Right lobe of liver (tissue), 6 donors: Measurements from ENCODE around the gene INAFM1. TPM values are rescaled to one million over a fixed set of nuclear protein-coding genes. Genes with fewer than 3 reads are reported as not detected.
"Not testable (repeated sequence)": the region's sequence is repeated elsewhere in the genome, so short reads cannot be mapped to it uniquely, and the experiment has no call there.

ENCODE experiments used
- ATAC-seq, 4 donors: fragments of 200-7000 bp; cut with Tn5 transposase; one replicate each; pipeline ENCODE4 v1.9.1; 2020; ENCODE audit warnings: mild to moderate bottlenecking in 4 of 4, moderate library complexity in 4 of 4
- DNase-seq, 3 donors: peaks; one replicate each; pipeline ENCODE4 v3.0.0-alpha.2; 2020
- H3K27ac ChIP-seq, 3 donors: fragments of 200-600 bp; one replicate each; pipeline ENCODE4 v1.8.0; 2022
- H3K27me3 ChIP-seq, 2 donors: fragments of 200-600 bp; one replicate each; pipeline ENCODE4 v1.8.0; 2022
- H3K36me3 ChIP-seq, 4 donors: fragments of 200-600 bp; sonication (generic) in 1 of 4; one replicate each; pipeline versions ENCODE4 v1.5.1 to v1.8.0; 2017 to 2022; ENCODE audit warnings: control low read depth in 1 of 4
- H3K4me1 ChIP-seq, 4 donors: fragments of 200-600 bp; sonication (generic) in 1 of 4; one replicate each; pipeline versions ENCODE4 v1.5.1 to v1.8.0; 2017 to 2022; ENCODE audit warnings: control low read depth in 1 of 4
- H3K4me3 ChIP-seq, 3 donors: fragments of 200-600 bp; one replicate each; pipeline ENCODE4 v1.8.0; 2022
- H3K9me3 ChIP-seq, 4 donors: fragments of 200-600 bp; sonication (generic) in 1 of 4; one replicate each; pipeline versions ENCODE4 v1.5.1 to v1.8.0; 2017 to 2022; ENCODE audit warnings: control low read depth in 1 of 4
- CTCF ChIP-seq, 4 donors: fragments of 200-600 bp in 3 of 4; fragments of 450-650 bp in 1 of 4; IDR thresholded peaks; one replicate each; pipeline versions ENCODE4 v1.5.1 to v1.8.0; 2016 to 2022; ENCODE audit warnings: antibody characterized with exemption in 4 of 4, mild to moderate bottlenecking in 2 of 4
- POLR2A ChIP-seq: fragments of 450-650 bp; IDR thresholded peaks from one replicate; pipeline ENCODE4 v1.6.1; 2017; ENCODE audit warnings: antibody characterized with exemption, mild to moderate bottlenecking
- WGBS: methylation state at CpG from one replicate; pipeline ENCODE4 v1.1.6; 2018; ENCODE audit warnings: low coverage, low lambda C conversion rate; ENCODE audit not compliant: insufficient coverage; ENCODE audit errors: missing lambda C conversion rate; 5-methylcytosine and 5-hydroxymethylcytosine counted together
- intact Hi-C, 2 donors: fragments of 100-400 bp; cut with DNase I; formaldehyde crosslinking; loops; one replicate each; pipeline versions ENCODE4 v1.11.2 to v1.14.1; 2022
- total RNA-seq, 6 experiments: library from RNA; depleted of rRNA in 2 of 6; stranded (reverse); fragments of >200 nt in 2 of 6; fragmentation: NEBNext Ultra II Directional in 3 of 6; extraction: Animal tissue kit (Norgen Biotek cat#: 25700) in 3 of 6; gene quantifications; one replicate each; pipeline versions ENCODE4 v1.1.0 to v1.2.4, GENCODE V29; 2016 to 2023
- donor health status: DM: no; HTN: yes; CAD: no.
- donor health status: DM: no; HTN: no; CAD: no.
- donor health status: DM: no; HTN: no; CAD: no.
- donor health status: DM: no; HTN: yes; CAD: no.
- donor health status: DM: no; HTN: yes; CAD: no.

The INAFM1 gene
- total RNA-seq, 6 experiments from 2014 or later: 2.2 to 5.8 (median 4.4) TPM

GRCh38 chr19:47275791-47276461, 1.2 kb downstream of the INAFM1 start:
- H3K36me3 ChIP-seq: peaks cover 0 to 1% (median under 1%) of the 10 kb centered on the region in 4 donors
- H3K27ac ChIP-seq: no peak overlapping the region
- no peaks in the 10 kb centered on the region for H3K27me3 ChIP-seq
- WGBS: 56% methylated on average over 2 of the region's 13 CpGs
- no peak for ATAC-seq
- peaks cover 0 to 16% (median 2%) of the 10 kb centered on the region in 4 donors for H3K4me1 ChIP-seq
- intact Hi-C loops: no loop called here
- no peaks in the 10 kb centered on the region for H3K9me3 ChIP-seq
- no peak for DNase-seq
- H3K4me3 ChIP-seq: no peak overlapping the region
- no peak for TF ChIP-seq CTCF (IDR thresholded peaks at IDR 0.05)
- no peak for TF ChIP-seq POLR2A

GRCh38 chr19:47276513-47276912, 1.8 kb downstream of the INAFM1 start:
- H3K4me3 ChIP-seq, ATAC-seq, H3K27me3 ChIP-seq, H3K36me3 ChIP-seq, H3K27ac ChIP-seq, DNase-seq, H3K9me3 ChIP-seq, intact Hi-C loops: not testable (repeated sequence)
- peaks cover 0 to 16% (median 2%) of the 10 kb centered on the region in 4 donors for H3K4me1 ChIP-seq
- WGBS: 83% methylated on average over 2 of the region's 3 CpGs

GRCh38 chr19:47280183-47280797, 5.6 kb downstream of the INAFM1 start:
- 82% methylated on average over 7 of the region's 13 CpGs for whole genome bisulfite sequencing
- H3K27me3 ChIP-seq: no peaks in the 10 kb centered on the region
- no peak overlapping the region for H3K27ac ChIP-seq
- DNase-seq (no peak), ATAC-seq (peak; percentile 22 to 55 (median 31))
- no peaks in the 10 kb centered on the region for H3K9me3 ChIP-seq
- peaks cover 0 to 5% (median 2%) of the 10 kb centered on the region in 4 donors for H3K4me1 ChIP-seq
- H3K36me3 ChIP-seq: no peaks in the 10 kb centered on the region
- TF ChIP-seq CTCF (IDR thresholded peaks at IDR 0.05): peak; percentile 27 to 35 (median 31)
- no peak for TF ChIP-seq POLR2A
- intact Hi-C loops: no loop called here
- H3K4me3 ChIP-seq: no peak overlapping the region

GRCh38 chr19:47283405-47284059, 8.8 kb downstream of the INAFM1 start:
- Histone ChIP-seq H3K27me3 (no peaks in the 10 kb centered on the region), H3K9me3 (no peaks in the 10 kb centered on the region), H3K4me3 (no peak overlapping the region), H3K4me1 (no peaks in the 10 kb centered on the region), H3K27ac (no peak overlapping the region), H3K36me3 (no peaks in the 10 kb centered on the region)
- WGBS: 80% methylated on average over 10 of the region's 10 CpGs
- intact Hi-C loops: no loop called here
- TF ChIP-seq POLR2A (no peak), CTCF (IDR thresholded peaks at IDR 0.05) (no peak)
- ATAC-seq (no peak), DNase-seq (no peak)
